SU-DHL-6 (cell line): ENCODE results near the gene UTY.

ENCODE experiments used
- CTCF ChIP-seq: fragments of 200-600 bp; sonication (generic); IDR thresholded peaks from one replicate; pipeline ENCODE4 v1.5.1; 2017; ENCODE audit warnings: antibody characterized with exemption, mild to moderate bottlenecking, low read length, moderate library complexity; ENCODE audit not compliant: insufficient read depth, poor library complexity, severe bottlenecking
- EZH2phosphoT487 ChIP-seq: fragments of 200-600 bp; sonication (generic), shearing (Covaris generic); conservative IDR thresholded peaks from 2 replicates; pipeline ENCODE4 v1.6.1; 2018; ENCODE audit warnings: mild to moderate bottlenecking, antibody characterized with exemption, low read length, moderate library complexity, mixed read lengths

- no peak for TF ChIP-seq EZH2phosphoT487
- no peak for TF ChIP-seq CTCF
These were observed 36.7 kb downstream of the UTY start for GRCh38 chrY:13443146-13443545.
